Upper lobe of right lung (tissue), 1 donor: ENCODE data around the gene RASSF1. TPM values are rescaled to one million over a fixed set of nuclear protein-coding genes. Genes with fewer than 3 reads are reported as not detected.
A peak's percentile ranks its signal among the peaks of the same experiment; 100 is the strongest.

ENCODE experiments used
- ATAC-seq: fragments of 200-7000 bp; cut with Tn5 transposase; one replicate; pipeline ENCODE4 v1.9.1; 2020; ENCODE audit warnings: mild to moderate bottlenecking, moderate library complexity
- DNase-seq: peaks from one replicate; pipeline ENCODE4 v3.0.0-alpha.2; 2020
- H3K27ac ChIP-seq: fragments of 200-600 bp; one replicate; pipeline ENCODE4 v1.8.0; 2022
- H3K27me3 ChIP-seq: fragments of 200-600 bp; one replicate; pipeline ENCODE4 v1.8.0; 2022; ENCODE audit warnings: mild to moderate bottlenecking
- H3K36me3 ChIP-seq: fragments of 200-600 bp; one replicate; pipeline ENCODE4 v1.8.0; 2022
- H3K4me1 ChIP-seq: fragments of 200-600 bp; one replicate; pipeline ENCODE4 v1.8.0; 2022
- H3K4me3 ChIP-seq: fragments of 200-600 bp; one replicate; pipeline ENCODE4 v1.8.0; 2022; ENCODE audit warnings: mild to moderate bottlenecking
- H3K9me3 ChIP-seq: fragments of 200-600 bp; one replicate; pipeline ENCODE4 v1.8.0; 2022
- intact Hi-C: fragments of 100-400 bp; cut with DNase I; formaldehyde crosslinking; loops from one replicate; pipeline ENCODE4 v1.11.0; 2022
- total RNA-seq: library from RNA; stranded (reverse); fragmentation: NEBNext Ultra II Directional; extraction: Animal tissue kit (Norgen Biotek cat#: 25700); gene quantifications from one replicate; pipeline ENCODE4 v1.2.1, GENCODE V29; 2021
- TF ChIP-seq, protein P1 (sequence below): fragments of 200-600 bp; IDR thresholded peaks from one replicate; pipeline ENCODE4 v1.8.0; 2022; ENCODE audit warnings: antibody characterized with exemption
- donor health status: DM: no; HTN: yes; CAD: no; lungs with severe emphysema.

Gene RASSF1
- total RNA-seq, 1 donor from 2014 or later = 39.1 TPM

DNA sequence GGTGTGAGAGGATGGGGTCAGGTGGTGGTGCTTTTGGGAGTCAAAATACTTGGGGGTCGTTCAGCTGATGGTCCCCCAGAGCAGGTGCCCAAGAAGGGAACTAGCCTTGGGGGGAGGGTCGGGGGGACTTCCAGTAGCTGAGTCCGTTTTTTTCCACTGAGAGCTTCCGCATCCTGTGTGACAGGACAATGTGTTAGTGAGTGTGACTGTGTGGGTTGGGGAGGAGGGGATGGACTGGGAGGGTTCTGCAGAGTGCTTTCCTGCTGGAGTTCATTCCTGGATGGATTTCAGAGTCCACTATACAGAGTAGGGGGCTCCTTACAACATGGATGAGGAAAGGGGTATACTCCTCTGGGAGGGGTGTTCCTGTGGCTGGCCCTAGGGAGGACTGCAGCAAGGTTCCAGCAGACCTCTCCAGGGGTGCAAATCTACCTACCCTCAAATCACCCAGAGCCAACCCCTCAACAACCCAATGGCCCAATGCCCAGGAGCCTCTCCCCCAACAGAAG lies 17.5 kb downstream of the RASSF1 start:
- intact Hi-C loops = no loop called here
- Histone ChIP-seq H3K4me1 (peaks cover 60% of the 10 kb centered on the region), H3K4me3 (peak overlapping the region; percentile 66), H3K27me3 (no peaks in the 10 kb centered on the region), H3K27ac (peak overlapping the region; percentile 98), H3K9me3 (no peaks in the 10 kb centered on the region), H3K36me3 (peaks cover 26% of the 10 kb centered on the region)
- no peak for ATAC-seq
- TF ChIP-seq, protein P1, sequence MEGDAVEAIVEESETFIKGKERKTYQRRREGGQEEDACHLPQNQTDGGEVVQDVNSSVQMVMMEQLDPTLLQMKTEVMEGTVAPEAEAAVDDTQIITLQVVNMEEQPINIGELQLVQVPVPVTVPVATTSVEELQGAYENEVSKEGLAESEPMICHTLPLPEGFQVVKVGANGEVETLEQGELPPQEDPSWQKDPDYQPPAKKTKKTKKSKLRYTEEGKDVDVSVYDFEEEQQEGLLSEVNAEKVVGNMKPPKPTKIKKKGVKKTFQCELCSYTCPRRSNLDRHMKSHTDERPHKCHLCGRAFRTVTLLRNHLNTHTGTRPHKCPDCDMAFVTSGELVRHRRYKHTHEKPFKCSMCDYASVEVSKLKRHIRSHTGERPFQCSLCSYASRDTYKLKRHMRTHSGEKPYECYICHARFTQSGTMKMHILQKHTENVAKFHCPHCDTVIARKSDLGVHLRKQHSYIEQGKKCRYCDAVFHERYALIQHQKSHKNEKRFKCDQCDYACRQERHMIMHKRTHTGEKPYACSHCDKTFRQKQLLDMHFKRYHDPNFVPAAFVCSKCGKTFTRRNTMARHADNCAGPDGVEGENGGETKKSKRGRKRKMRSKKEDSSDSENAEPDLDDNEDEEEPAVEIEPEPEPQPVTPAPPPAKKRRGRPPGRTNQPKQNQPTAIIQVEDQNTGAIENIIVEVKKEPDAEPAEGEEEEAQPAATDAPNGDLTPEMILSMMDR = no peak
- DNase-seq = no peak

DNA sequence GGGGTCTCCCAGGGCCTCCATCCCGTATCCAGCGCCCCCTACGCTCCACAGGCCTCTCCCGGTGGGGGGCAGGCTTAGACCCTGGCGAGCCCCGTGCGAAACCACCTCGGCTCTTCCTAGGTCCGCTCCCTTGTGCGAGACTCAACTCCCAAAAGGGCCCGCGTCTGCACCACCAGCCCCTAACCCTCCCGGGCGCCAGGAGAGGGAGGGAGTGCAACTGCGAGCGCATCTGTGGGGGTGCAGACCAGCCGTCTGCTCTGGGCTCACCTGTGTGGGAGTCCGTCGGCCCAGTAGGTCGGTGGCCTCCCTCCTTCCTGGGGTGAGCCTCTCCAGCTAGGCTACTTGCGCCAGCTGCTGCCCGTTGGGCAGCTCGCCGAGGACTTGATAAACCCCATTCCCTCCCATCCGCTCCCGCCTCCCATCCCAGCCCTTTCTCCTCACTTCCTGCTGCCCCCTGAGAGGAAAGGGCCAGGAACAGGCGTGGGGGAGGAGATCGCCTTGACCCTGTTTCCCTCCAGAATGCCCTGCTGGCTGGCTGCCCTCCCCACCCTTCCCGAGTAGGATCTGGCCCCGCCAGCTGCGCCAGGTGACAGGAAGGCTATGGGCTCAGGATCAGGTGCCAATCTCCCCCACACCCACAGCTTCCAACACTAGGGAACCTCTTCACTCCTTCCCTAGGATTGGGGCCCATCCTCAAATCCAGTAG lies 18.1 kb downstream of the RASSF1 start, which contains the start of gene HYAL2:
HYAL2 (minus strand) TSS at position 360 of the 706 bp plus-strand sequence. CDS start 2,256 bp downstream, outside the sequence.
- Histone ChIP-seq H3K4me3 (peak within 1 kb of the TSS; percentile 66), H3K27ac (peak within 1 kb of the TSS; percentile 98), H3K36me3 (peaks cover 32% of the 10 kb centered on the region), H3K4me1 (peaks cover 64% of the 10 kb centered on the region), H3K9me3 (no peaks in the 10 kb centered on the region), H3K27me3 (no peaks in the 10 kb centered on the region)
- DNase-seq (peak; percentile 77), ATAC-seq (peak; percentile 1)
- intact Hi-C loops = no loop called here
- TF ChIP-seq, protein P1 = no peak

DNA sequence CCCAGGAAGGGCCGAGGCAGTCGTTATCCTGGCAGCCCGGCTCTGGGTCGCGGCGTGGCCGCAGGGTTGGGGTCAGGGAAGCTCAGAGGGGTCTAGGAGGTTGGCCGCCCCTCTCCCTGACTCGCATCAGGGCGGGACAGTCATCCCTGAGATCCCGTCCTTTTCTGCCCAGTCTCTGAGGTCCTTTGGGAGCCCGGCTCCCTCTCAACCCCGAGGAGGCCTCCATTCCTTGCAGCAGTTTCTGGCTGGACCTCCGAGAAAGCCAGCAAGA lies 18.6 kb downstream of the RASSF1 start:
- Histone ChIP-seq H3K27ac (peak overlapping the region; percentile 98), H3K36me3 (peaks cover 37% of the 10 kb centered on the region), H3K4me3 (peak overlapping the region; percentile 66), H3K4me1 (peaks cover 64% of the 10 kb centered on the region), H3K27me3 (no peaks in the 10 kb centered on the region), H3K9me3 (no peaks in the 10 kb centered on the region)
- intact Hi-C loops = no loop called here
- ATAC-seq (no peak), DNase-seq (no peak)
- TF ChIP-seq, protein P1 = no peak

DNA sequence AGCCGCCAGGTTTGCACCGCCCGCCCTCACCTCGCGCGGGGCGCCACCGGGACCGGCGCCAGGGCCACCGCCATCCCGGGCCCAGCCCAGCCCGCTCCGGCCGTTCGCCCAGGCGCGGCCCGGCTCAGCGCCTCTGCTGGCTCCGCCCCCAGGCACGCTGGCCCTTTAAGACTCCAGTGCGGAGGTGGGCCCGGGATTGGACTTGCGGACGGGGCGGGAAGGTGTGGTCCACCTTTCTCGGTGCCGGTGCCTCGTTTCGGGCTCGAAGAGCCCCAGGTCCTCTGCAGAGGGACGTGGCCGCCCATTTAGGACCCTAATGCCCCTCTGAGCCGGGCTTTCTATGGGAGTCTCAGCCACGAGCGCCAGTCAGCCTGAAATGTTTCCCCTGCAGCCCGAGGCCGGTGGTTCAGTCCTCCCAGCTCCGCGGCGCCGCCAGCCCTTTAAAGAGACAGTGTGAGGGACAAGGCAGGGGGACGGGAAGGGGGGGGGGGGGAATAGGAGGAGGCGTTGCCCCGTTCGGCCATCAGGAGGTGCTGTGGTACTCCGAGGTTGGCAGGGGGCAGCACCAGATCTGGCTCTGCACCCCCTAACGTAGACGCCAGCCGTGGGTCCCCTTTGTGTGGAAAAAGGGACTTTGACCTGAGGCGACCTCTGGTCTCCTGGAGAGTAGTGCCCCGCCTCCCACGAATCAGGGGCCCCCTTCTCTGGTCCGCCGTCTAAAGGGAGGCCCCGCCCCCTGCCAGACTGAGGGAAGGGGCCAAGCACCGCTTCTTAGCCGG lies 19.1 kb downstream of the RASSF1 start:
- DNase-seq = peak; percentile 95
- Histone ChIP-seq H3K4me3 (peak overlapping the region; percentile 66), H3K36me3 (peaks cover 40% of the 10 kb centered on the region), H3K27ac (peak overlapping the region; percentile 98), H3K9me3 (no peaks in the 10 kb centered on the region), H3K27me3 (no peaks in the 10 kb centered on the region), H3K4me1 (peaks cover 66% of the 10 kb centered on the region)
- peak; percentile 78 for ATAC-seq
- intact Hi-C loops = no loop called here
- TF ChIP-seq, protein P1 = peak; percentile 58

DNA sequence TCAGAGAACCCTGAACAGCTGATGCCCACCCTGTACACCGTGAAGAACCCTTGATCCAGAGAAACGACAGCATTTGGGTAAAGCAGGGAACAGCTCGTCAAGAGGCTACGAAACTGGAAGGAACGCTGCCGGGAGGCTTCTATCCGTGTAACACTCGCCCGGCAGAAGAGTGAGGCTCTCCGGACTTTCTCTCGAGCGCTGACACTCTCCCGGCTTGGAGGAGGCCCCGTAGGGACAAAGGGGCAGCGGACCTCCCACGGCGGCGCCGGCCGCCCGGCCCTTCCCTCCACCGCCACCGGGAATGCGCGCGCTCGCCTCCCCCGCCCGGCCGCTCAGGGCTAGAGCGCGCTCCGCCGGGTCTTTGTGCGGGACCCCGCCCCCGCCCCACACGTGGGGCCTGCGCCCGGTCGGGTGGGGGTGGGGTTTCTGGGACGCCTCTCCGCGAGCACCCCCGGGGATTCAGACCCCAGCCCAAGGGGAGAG lies 19.7 kb downstream of the RASSF1 start:
- H3K4me1 ChIP-seq = peaks cover 72% of the 10 kb centered on the region
- no peaks in the 10 kb centered on the region for H3K27me3 ChIP-seq
- peak overlapping the region; percentile 98 for H3K27ac ChIP-seq
- intact Hi-C loops = no loop called here
- TF ChIP-seq, protein P1 = no peak
- peaks cover 39% of the 10 kb centered on the region for H3K36me3 ChIP-seq
- ATAC-seq (peak; percentile 66), DNase-seq (peak; percentile 92)
- H3K4me3 ChIP-seq = peak overlapping the region; percentile 66
- no peaks in the 10 kb centered on the region for H3K9me3 ChIP-seq
